Measurements from ENCODE around the gene BTNL9. TPM values are rescaled to one million over a fixed set of nuclear protein-coding genes. Genes with fewer than 3 reads are reported as not detected.
"Not testable (repeated sequence)": the region's sequence is repeated elsewhere in the genome, so short reads cannot be mapped to it uniquely, and the experiment has no call there.

BTNL9 gene
- total and polyA plus RNA-seq, 3 donors from 2014 or later = 8.9 to 28.4 (median 19.0) TPM

GRCh38 chr5:181088289-181088688, 48.2 kb downstream of the BTNL9 start:
- Histone ChIP-seq H3K9me3 (no peaks in the 10 kb centered on the region), H3K4me1 (no peaks in the 10 kb centered on the region), H3K27ac (no peak overlapping the region), H3K4me3 (no peak overlapping the region), H3K27me3 (no peaks in the 10 kb centered on the region), H3K36me3 (ENCODE audit: low read depth, missing control alignments) (no peaks in the 10 kb centered on the region)
- TF ChIP-seq, protein P1, sequence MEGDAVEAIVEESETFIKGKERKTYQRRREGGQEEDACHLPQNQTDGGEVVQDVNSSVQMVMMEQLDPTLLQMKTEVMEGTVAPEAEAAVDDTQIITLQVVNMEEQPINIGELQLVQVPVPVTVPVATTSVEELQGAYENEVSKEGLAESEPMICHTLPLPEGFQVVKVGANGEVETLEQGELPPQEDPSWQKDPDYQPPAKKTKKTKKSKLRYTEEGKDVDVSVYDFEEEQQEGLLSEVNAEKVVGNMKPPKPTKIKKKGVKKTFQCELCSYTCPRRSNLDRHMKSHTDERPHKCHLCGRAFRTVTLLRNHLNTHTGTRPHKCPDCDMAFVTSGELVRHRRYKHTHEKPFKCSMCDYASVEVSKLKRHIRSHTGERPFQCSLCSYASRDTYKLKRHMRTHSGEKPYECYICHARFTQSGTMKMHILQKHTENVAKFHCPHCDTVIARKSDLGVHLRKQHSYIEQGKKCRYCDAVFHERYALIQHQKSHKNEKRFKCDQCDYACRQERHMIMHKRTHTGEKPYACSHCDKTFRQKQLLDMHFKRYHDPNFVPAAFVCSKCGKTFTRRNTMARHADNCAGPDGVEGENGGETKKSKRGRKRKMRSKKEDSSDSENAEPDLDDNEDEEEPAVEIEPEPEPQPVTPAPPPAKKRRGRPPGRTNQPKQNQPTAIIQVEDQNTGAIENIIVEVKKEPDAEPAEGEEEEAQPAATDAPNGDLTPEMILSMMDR (IDR thresholded peaks at IDR 0.05) = no peak
- TF ChIP-seq POLR2A (IDR thresholded peaks at IDR 0.05) = no peak
- no peak for DNase-seq
- intact Hi-C loops (cut with DNase I; ENCODE audit: low total_unique reads) = no loop called here
- 59 to 61% methylated on average over 10 of the region's 10 CpGs for WGBS, 2 donors

GRCh38 chr5:181092428-181092827, 52.4 kb downstream of the BTNL9 start:
- no peak for DNase-seq
- 66 to 81% methylated on average over 7 of the region's 7 CpGs for WGBS, 2 donors
- Histone ChIP-seq H3K4me1 (no peaks in the 10 kb centered on the region), H3K4me3 (no peak overlapping the region), H3K27me3 (no peaks in the 10 kb centered on the region), H3K36me3 (ENCODE audit: low read depth, missing control alignments) (no peaks in the 10 kb centered on the region), H3K9me3 (no peaks in the 10 kb centered on the region), H3K27ac (no peak overlapping the region)
- TF ChIP-seq POLR2A (IDR thresholded peaks at IDR 0.05) = no peak
- TF ChIP-seq, protein P1 (IDR thresholded peaks at IDR 0.05) = no peak
- intact Hi-C loops (cut with DNase I; ENCODE audit: low total_unique reads) = no loop called here

DNA sequence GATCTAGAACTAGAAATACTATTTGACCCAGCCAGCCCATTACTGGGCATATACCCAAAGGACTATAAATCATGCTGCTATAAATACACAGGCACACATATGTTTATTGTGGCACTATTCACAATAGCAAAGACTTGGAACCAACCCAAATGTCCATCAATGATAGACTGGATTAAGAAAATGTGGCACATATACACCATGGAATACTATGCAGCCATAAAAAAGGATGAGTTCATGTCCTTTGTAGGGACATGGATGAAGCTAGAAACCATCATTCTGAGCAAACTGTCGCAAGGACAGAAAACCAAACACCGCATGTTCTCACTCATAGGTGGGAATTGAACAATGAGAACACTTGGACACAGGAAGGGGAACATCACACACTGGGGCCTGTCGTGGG, 55.1 kb downstream of the BTNL9 start:
- H3K9me3 ChIP-seq; DNase-seq; H3K27ac ChIP-seq; H3K36me3 ChIP-seq (ENCODE audit: low read depth, missing control alignments); H3K4me1 ChIP-seq; H3K4me3 ChIP-seq; intact Hi-C loops (cut with DNase I; ENCODE audit: low total_unique reads); H3K27me3 ChIP-seq: not testable (repeated sequence)
- WGBS, 2 donors = 63 to 86% methylated on average over 3 of the region's 3 CpGs

DNA sequence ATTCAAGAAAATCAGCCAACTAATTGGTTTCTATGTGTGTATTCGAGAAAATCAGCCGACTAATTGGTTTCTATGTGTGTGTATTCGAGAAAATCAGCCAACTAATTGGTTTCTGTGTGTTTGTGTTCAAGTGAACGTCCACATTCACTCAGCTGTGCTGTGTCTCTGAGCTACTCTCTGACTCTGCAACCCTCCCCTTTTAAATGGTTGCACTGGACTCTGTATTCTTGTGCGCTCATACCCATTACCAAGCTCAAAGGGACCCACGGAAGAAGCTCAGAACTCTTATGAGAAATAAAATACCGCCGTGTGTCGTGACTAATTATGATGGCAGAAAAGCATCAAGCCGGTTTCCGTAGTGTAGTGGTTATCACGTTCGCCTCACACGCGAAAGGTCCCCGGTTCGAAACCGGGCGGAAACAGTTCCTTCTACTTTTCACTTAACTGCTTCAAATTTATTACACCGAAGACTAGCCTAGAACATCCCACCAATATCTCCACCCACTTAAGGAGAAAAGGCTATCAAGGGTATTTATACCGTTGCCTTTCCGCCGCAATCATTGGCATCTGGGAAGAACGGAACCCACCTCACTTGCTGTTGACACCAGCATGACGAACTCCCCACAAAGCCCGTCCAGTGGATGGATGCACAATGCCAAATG, 56.8 kb downstream of the BTNL9 start:
- H3K27ac ChIP-seq; H3K27me3 ChIP-seq; H3K9me3 ChIP-seq; H3K36me3 ChIP-seq (ENCODE audit: low read depth, missing control alignments); intact Hi-C loops (cut with DNase I; ENCODE audit: low total_unique reads); H3K4me1 ChIP-seq; H3K4me3 ChIP-seq; DNase-seq: not testable (repeated sequence)
- no CpG with 5 or more reads among the region's 26 CpGs for WGBS, 2 donors

GRCh38 chr5:181097383-181097753, 57.3 kb downstream of the BTNL9 start:
- H3K27ac ChIP-seq; intact Hi-C loops (cut with DNase I; ENCODE audit: low total_unique reads); DNase-seq; H3K9me3 ChIP-seq; H3K27me3 ChIP-seq; H3K4me1 ChIP-seq; H3K36me3 ChIP-seq (ENCODE audit: low read depth, missing control alignments); H3K4me3 ChIP-seq: not testable (repeated sequence)
- no CpG with 5 or more reads among the region's 26 CpGs for WGBS, 2 donors

DNA sequence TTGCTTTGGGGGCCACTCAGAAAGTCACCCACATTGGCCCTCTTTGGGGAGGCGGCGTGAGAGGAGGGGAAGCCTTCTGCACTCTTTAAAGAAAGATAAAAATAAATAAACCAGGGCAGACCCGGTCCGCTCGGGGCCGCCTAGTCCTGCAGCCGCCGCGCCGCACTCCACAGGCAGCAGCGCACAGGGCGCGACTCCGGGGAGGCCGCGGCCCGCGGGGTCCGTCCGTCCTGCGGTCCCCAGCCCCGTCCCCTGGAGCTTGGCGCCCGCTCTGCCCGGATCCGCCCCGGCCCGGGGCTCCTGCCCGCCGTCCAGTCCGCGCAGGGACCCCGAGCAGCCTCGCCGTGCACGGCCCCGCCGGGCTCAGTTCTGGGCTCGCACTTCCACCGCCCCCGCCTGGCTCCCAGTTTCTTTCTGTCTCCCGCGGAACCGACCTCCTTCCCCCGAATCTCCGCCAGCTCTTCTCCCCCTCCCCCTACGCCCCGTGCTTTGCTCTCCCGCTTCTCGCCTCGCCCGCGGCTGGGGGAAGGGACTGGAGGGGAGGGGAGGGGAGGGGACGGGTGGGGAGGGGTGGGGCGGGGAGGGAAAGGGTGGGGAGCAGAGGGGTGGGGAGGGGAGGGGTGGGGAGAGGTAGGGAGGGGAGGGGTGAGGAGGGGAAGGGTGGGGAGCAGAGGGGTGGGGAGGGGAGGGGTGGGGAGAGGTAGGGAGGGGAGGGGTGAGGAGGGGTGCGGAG, 57.9 kb downstream of the BTNL9 start:
- intact Hi-C loops (cut with DNase I; ENCODE audit: low total_unique reads); DNase-seq; H3K9me3 ChIP-seq; H3K27ac ChIP-seq; H3K4me3 ChIP-seq; H3K4me1 ChIP-seq; H3K27me3 ChIP-seq; H3K36me3 ChIP-seq (ENCODE audit: low read depth, missing control alignments): not testable (repeated sequence)
- WGBS, 2 donors = no CpG with 5 or more reads among the region's 56 CpGs
